Measurements from ENCODE around the gene KRTAP19-2.

The KRTAP19-2 gene

DNA sequence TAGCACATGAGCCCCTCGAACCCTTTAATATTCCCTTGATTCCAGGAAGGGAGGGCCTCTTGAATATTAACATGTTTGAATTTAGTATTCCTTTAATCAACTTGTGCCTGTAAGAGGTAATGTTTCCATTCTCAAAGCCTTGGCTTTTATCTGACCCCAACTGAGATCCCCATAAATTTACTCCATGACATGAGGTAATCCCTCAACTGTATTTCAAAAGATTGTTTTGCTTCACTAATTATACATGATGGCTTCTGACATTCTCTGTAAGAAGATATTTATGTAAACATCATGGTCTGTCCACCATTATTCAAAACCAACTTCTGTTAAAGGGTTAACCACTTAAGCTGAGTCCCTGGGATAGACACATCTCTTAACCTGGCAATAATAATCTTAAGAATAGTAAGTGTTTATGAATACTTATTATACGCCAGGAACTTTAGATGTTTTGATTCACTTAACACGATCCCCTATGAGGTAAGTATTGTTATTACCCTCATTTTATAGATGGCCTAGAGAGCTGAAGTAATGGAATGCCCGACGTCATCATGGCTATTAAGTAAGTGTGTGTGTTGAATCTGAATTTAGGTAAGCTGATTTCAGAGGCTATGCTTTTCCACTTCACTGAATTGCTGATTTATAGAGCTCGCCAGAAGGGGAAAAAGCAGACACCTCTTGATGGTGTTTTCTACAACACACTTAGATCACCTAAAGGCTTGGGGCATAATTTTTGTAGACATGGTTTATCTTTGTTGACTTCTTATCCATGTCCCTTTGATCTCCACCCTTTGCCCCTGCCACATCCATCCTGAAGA, 18.1 kb downstream of the KRTAP19-2 start:
- no peaks in the 10 kb centered on the region for H3K27me3 Mint-ChIP-seq
- H3K4me3 Mint-ChIP-seq = no peak overlapping the region
- no peaks in the 10 kb centered on the region for H3K4me1 Mint-ChIP-seq
- ATAC-seq (replicated peaks; ENCODE audit: extremely low read depth, poor library complexity, severe bottlenecking) = no peak
- peaks cover 2% of the 10 kb centered on the region for H3K36me3 Mint-ChIP-seq (ENCODE audit: insufficient read depth)
- no peak for DNase-seq (ENCODE audit: low spot score in 2 of 2)
- H3K27ac Mint-ChIP-seq (ENCODE audit: low read depth) = no peak overlapping the region
- H3K9me3 Mint-ChIP-seq = peaks cover 4% of the 10 kb centered on the region

DNA sequence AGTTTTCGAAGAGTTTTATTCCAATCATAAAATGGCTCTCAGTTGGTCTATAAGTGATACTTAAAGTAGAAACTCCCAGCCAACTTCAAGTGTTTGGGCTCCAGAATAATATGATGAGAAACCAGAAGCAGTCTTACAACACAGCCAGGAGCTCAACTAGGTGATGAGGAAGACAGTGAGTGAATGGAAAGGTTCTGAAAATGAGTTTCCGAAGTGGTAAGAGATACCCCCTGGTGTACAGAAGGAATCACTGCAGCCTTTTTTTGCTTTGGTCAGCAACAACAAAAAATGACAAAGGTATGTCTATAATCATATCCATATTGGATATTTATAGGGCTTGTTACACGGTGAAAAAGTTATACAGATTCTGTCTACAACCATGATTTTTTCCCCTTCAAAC, 23.5 kb downstream of the KRTAP19-2 start:
- no peaks in the 10 kb centered on the region for H3K36me3 Mint-ChIP-seq (ENCODE audit: insufficient read depth)
- no peak overlapping the region for H3K4me3 Mint-ChIP-seq
- H3K4me1 Mint-ChIP-seq = no peaks in the 10 kb centered on the region
- ATAC-seq (replicated peaks; ENCODE audit: extremely low read depth, poor library complexity, severe bottlenecking) (no peak), DNase-seq (ENCODE audit: low spot score in 2 of 2) (no peak)
- H3K27ac Mint-ChIP-seq (ENCODE audit: low read depth) = no peak overlapping the region
- no peaks in the 10 kb centered on the region for H3K27me3 Mint-ChIP-seq
- H3K9me3 Mint-ChIP-seq = peaks cover 5% of the 10 kb centered on the region

DNA sequence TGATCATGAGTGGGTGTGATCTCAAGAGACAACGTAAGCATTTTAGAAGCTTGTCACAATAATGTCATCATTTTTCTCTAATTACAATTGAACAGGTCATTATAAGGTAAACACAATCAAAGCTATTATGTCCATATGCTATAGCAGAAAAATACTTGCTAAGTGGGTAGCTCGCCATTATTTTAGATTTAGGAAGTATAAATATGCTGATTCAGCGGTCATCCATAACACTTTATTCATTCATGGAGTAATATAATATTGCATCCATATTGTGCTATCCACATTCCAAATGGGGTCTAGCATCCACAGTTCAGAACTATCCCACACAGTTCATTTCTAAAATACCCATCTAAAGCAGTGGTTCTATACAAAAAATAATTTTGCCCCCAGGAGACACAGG, 38.7 kb downstream of the KRTAP19-2 start:
- H3K9me3 Mint-ChIP-seq = peaks cover 8% of the 10 kb centered on the region
- ATAC-seq (replicated peaks; ENCODE audit: extremely low read depth, poor library complexity, severe bottlenecking) (no peak), DNase-seq (ENCODE audit: low spot score in 2 of 2) (no peak)
- H3K27ac Mint-ChIP-seq (ENCODE audit: low read depth) = no peak overlapping the region
- H3K4me3 Mint-ChIP-seq = no peak overlapping the region
- H3K27me3 Mint-ChIP-seq = no peaks in the 10 kb centered on the region
- no peaks in the 10 kb centered on the region for H3K36me3 Mint-ChIP-seq (ENCODE audit: insufficient read depth)
- H3K4me1 Mint-ChIP-seq = no peaks in the 10 kb centered on the region

DNA sequence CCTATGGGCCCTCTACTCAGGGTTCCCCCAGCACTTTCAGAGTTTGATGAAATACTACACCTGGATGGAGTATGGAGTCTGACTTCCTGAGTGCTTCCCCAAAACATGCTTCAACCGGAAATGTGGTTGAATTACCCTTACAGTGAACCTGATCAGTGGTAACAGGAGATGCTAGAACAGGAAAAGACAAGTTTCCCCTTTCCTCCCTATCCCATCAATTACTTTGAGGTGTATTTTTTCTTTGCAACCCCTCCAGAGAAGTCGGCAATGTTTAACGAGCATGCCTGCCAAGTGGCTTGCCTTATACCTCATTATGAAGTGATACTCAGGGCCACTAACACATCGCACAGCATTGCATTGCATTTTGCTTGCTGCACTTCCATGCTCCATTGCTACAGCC, 40.2 kb downstream of the KRTAP19-2 start:
- ATAC-seq (replicated peaks; ENCODE audit: extremely low read depth, poor library complexity, severe bottlenecking) (no peak), DNase-seq (ENCODE audit: low spot score in 2 of 2) (no peak)
- no peak overlapping the region for H3K4me3 Mint-ChIP-seq
- H3K4me1 Mint-ChIP-seq = no peaks in the 10 kb centered on the region
- H3K9me3 Mint-ChIP-seq = peaks cover 8% of the 10 kb centered on the region
- no peaks in the 10 kb centered on the region for H3K36me3 Mint-ChIP-seq (ENCODE audit: insufficient read depth)
- no peaks in the 10 kb centered on the region for H3K27me3 Mint-ChIP-seq
- no peak overlapping the region for H3K27ac Mint-ChIP-seq (ENCODE audit: low read depth)

DNA sequence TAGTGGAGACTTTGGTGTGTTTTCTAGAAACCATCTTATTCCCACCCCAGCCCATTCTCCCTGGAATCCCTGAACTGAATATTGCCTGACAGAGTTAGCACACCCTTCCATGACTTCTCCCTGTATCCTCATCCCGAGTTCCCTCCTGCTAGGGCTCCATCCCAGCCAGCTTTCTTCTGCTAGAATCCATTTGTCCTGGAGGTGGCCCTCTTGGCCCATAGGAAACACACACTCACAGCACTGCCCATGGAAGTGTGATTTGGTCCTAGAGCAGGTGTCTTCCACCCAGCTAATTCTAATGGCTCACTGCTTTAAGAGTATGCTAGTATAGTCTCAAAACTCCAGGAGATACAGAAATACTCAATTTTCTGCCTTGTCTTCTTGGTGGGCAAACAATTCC, 43.0 kb downstream of the KRTAP19-2 start:
- H3K36me3 Mint-ChIP-seq (ENCODE audit: insufficient read depth) = peaks cover 2% of the 10 kb centered on the region
- no peak overlapping the region for H3K4me3 Mint-ChIP-seq
- peaks cover 15% of the 10 kb centered on the region for H3K9me3 Mint-ChIP-seq
- DNase-seq (ENCODE audit: low spot score in 2 of 2) (no peak), ATAC-seq (replicated peaks; ENCODE audit: extremely low read depth, poor library complexity, severe bottlenecking) (no peak)
- H3K27ac Mint-ChIP-seq (ENCODE audit: low read depth) = no peak overlapping the region
- H3K27me3 Mint-ChIP-seq = no peaks in the 10 kb centered on the region
- H3K4me1 Mint-ChIP-seq = no peaks in the 10 kb centered on the region

DNA sequence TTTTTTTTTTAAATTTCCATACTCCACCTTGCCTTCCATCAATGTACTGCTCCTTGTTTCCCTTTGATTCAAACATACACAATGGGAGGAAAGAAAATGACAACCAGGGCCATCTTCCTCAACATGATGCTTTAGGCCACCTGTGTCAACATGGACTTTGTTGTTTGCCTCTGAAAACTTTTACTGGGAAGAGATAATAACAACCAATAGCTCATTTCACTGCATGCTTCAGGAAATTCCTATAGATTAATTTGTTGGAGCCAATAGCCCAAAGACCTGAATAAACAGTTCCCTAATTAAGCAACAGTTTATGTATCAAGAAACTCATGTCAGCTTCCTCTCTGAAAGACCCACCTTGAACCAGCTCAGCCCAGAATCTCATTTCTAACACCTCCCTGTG, 44.0 kb downstream of the KRTAP19-2 start:
- DNase-seq (ENCODE audit: low spot score in 2 of 2) (no peak), ATAC-seq (replicated peaks; ENCODE audit: extremely low read depth, poor library complexity, severe bottlenecking) (no peak)
- Mint-ChIP-seq H3K9me3 (peaks cover 14% of the 10 kb centered on the region), H3K4me1 (no peaks in the 10 kb centered on the region), H3K4me3 (no peak overlapping the region), H3K27me3 (no peaks in the 10 kb centered on the region), H3K27ac (ENCODE audit: low read depth) (no peak overlapping the region), H3K36me3 (ENCODE audit: insufficient read depth) (peaks cover 2% of the 10 kb centered on the region)

DNA sequence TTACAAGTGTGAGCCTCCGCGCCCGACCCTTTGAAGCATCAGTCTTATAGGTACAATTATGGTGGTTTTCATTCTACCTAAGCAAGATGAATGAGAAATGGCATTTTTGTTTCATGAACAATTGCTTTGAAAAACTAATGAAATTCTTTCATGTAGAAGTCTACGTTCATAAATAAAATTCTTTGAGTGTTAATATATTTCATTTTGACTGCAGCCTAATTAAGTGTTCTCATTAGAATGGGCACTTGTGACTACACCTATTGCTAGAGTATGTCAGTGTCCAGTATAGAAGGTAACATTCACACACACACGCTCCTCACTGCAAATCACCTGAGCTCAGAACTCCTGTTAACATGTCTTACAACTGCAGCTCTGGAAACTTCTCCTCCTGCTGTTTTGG, 47.3 kb downstream of the KRTAP19-2 start, which contains the start of gene KRTAP15-1:
Gene KRTAP15-1, plus strand, starts transcription at position 301 of the 400 bp plus-strand sequence. Its CDS starts 53 bp downstream, at position 354.
- Mint-ChIP-seq H3K4me3 (no peak within 1 kb of the TSS), H3K27me3 (no peaks in the 10 kb centered on the region), H3K9me3 (peaks cover 20% of the 10 kb centered on the region), H3K4me1 (no peaks in the 10 kb centered on the region), H3K27ac (ENCODE audit: low read depth) (no peak within 1 kb of the TSS), H3K36me3 (ENCODE audit: insufficient read depth) (peaks cover 2% of the 10 kb centered on the region)
- no peak for DNase-seq (ENCODE audit: low spot score in 2 of 2)
- no peak for ATAC-seq (replicated peaks; ENCODE audit: extremely low read depth, poor library complexity, severe bottlenecking)

All from central memory CD8-positive, alpha-beta T cell (primary cell).